SK-N-SH (cell line): ENCODE measurements around the gene REEP1. TPM values are rescaled to one million over a fixed set of nuclear protein-coding genes. Genes with fewer than 3 reads are reported as not detected.

Experiments
- CTCF ChIA-PET: fragments of 300-600, 350-600 bp; formaldehyde crosslinking; extraction: SDS; loops from one replicate; lab custom pipeline; 2021; lab: Yijun Ruan, JAX
- POLR2A ChIA-PET: fragments of 350-600 bp; sonication (Branson Sonifier 250); formaldehyde crosslinking; extraction: SDS; loops from one replicate; lab custom pipeline; 2020; ENCODE audit warnings: antibody characterized with exemption, inconsistent platforms; lab: Yijun Ruan, JAX
- DNase-seq: peaks from one replicate; pipeline ENCODE4 v3.0.0; 2012
- H2AFZ ChIP-seq: fragments of 200-600 bp; sonication (generic); 2 replicates; pipeline ENCODE4 v1.8.1; 2016; ENCODE audit warnings: antibody characterized with exemption, mild to moderate bottlenecking, low read depth
- H3F3A ChIP-seq: fragments of 200-600 bp; sonication (generic); replicated peaks from 2 replicates; pipeline ENCODE3; 2016; ENCODE audit warnings: antibody characterized with exemption, mild to moderate bottlenecking; ENCODE audit not compliant: insufficient read depth
- H3K27ac ChIP-seq, 2 experiments: fragments of 200-500 bp in 1 of 2; fragments of 200-600 bp in 1 of 2; sonication (Bioruptor generic) in 1 of 2; sonication (generic), shearing (Covaris generic) in 1 of 2; 2 replicates each; pipeline versions ENCODE4 v1.5.1 to v1.6.1; 2014 to 2016; ENCODE audit warnings: low read depth in 2 of 2, inconsistent platforms in 1 of 2, low read length in 1 of 2, mild to moderate bottlenecking in 1 of 2, mixed read lengths in 1 of 2
- H3K27me3 ChIP-seq: fragments of 200-600 bp; sonication (generic), shearing (Covaris generic); 2 replicates; pipeline ENCODE4 v1.6.1; 2016; ENCODE audit warnings: mixed run types; ENCODE audit not compliant: insufficient read depth
- H3K36me3 ChIP-seq, 2 experiments: fragments of 200-500 bp in 1 of 2; fragments of 200-600 bp in 1 of 2; sonication (Bioruptor generic) in 1 of 2; sonication (generic) in 1 of 2; replicated peaks in 1 of 2; 2 replicates each; pipeline versions ENCODE3 to v1.5.1; 2014 to 2016; ENCODE audit warnings: low read length in 1 of 2, mild to moderate bottlenecking in 1 of 2; ENCODE audit not compliant: insufficient read depth in 2 of 2, control insufficient read depth in 1 of 2
- H3K4me1 ChIP-seq, 2 experiments: fragments of 200-500 bp in 1 of 2; fragments of 200-600 bp in 1 of 2; sonication (Bioruptor generic) in 1 of 2; sonication (generic), shearing (Covaris generic) in 1 of 2; 2 replicates each; pipeline versions ENCODE4 v1.5.1 to v1.6.1; 2014 to 2016; ENCODE audit warnings: low read depth in 1 of 2, low read length in 1 of 2, mixed run types in 1 of 2; ENCODE audit not compliant: insufficient read depth in 2 of 2, control insufficient read depth in 1 of 2
- H3K4me2 ChIP-seq: fragments of 200-600 bp; sonication (generic), shearing (Covaris generic); 2 replicates; pipeline ENCODE4 v1.6.1; 2017; ENCODE audit warnings: mixed run types
- H3K4me3 ChIP-seq, 2 experiments: fragments of 200-500 bp in 1 of 2; fragments of 200-600 bp in 1 of 2; sonication (Bioruptor generic) in 1 of 2; sonication (generic), shearing (Covaris generic) in 1 of 2; 2 replicates each; pipeline versions ENCODE4 v1.5.1 to v1.8.1; 2014 to 2016; ENCODE audit warnings: low read depth in 2 of 2, inconsistent platforms in 1 of 2, low read length in 1 of 2, mild to moderate bottlenecking in 1 of 2, mixed read lengths in 1 of 2, moderate library complexity in 1 of 2
- H3K79me2 ChIP-seq: fragments of 200-600 bp; sonication (generic); 2 replicates; pipeline ENCODE4 v1.8.1; 2017; ENCODE audit warnings: mild to moderate bottlenecking; ENCODE audit not compliant: insufficient read depth
- H3K9ac ChIP-seq: fragments of 200-600 bp; sonication (generic); 2 replicates; pipeline ENCODE4 v1.6.1; 2017; ENCODE audit warnings: mixed run types
- H3K9me2 ChIP-seq: fragments of 200-600 bp; sonication (generic); 2 replicates; pipeline ENCODE4 v1.6.1; 2017; ENCODE audit warnings: mixed run types
- H3K9me3 ChIP-seq: fragments of 200-600 bp; sonication (generic); 2 replicates; pipeline ENCODE4 v1.6.1; 2017; ENCODE audit warnings: mixed run types, mild to moderate bottlenecking, moderate library complexity
- H4K20me1 ChIP-seq: fragments of 200-600 bp; sonication (generic); 2 replicates; pipeline ENCODE4 v1.6.1; 2017; ENCODE audit warnings: mild to moderate bottlenecking, mixed run types; ENCODE audit not compliant: insufficient read depth
- CHD2 ChIP-seq: fragments of 150-350 bp; IDR thresholded peaks from 2 replicates; pipeline ENCODE4 v1.6.1; 2018; ENCODE audit warnings: low read length; ENCODE audit not compliant: partially characterized antibody
- CTCF ChIP-seq: fragments of 200-600 bp; sonication (generic); IDR thresholded peaks from 2 replicates; pipeline ENCODE4 v1.6.1; 2017; ENCODE audit warnings: antibody characterized with exemption, mild to moderate bottlenecking, moderate library complexity
- FOSL2 ChIP-seq: IDR thresholded peaks from 2 replicates; pipeline ENCODE4 v1.4.0; 2012; ENCODE audit warnings: low read depth, mild to moderate bottlenecking, moderate library complexity, borderline replicate concordance
- FOXJ3 ChIP-seq: sonication (generic); formaldehyde crosslinking; IDR thresholded peaks from 2 replicates; pipeline ENCODE4 v1.5.1; 2020; ENCODE audit warnings: mild to moderate bottlenecking, missing genetic modification reagents
- FOXM1 ChIP-seq: IDR thresholded peaks from 2 replicates; pipeline ENCODE4 v1.4.0; 2012; ENCODE audit warnings: low read depth, mild to moderate bottlenecking
- JUND ChIP-seq: IDR thresholded peaks from 2 replicates; pipeline ENCODE4 v1.4.0; 2012
- MEF2A ChIP-seq: IDR thresholded peaks from 2 replicates; pipeline ENCODE4 v1.4.0; 2012; ENCODE audit warnings: low read depth, borderline replicate concordance
- NFIC ChIP-seq: IDR thresholded peaks from 2 replicates; pipeline ENCODE4 v1.4.0; 2012; ENCODE audit warnings: borderline replicate concordance
- NRF1 ChIP-seq: IDR thresholded peaks from 2 replicates; pipeline ENCODE4 v1.6.1; 2012; ENCODE audit warnings: low read depth, mild to moderate bottlenecking, low read length
- RAD21 ChIP-seq: IDR thresholded peaks from 2 replicates; pipeline ENCODE4 v1.6.1; 2012; ENCODE audit warnings: mild to moderate bottlenecking, low read length
- RFX5 ChIP-seq: IDR thresholded peaks from 2 replicates; pipeline ENCODE4 v1.6.1; 2012; ENCODE audit warnings: mild to moderate bottlenecking, improper control_type of control experiment, low read length
- SMC3 ChIP-seq: IDR thresholded peaks from 2 replicates; pipeline ENCODE4 v1.6.1; 2012; ENCODE audit warnings: low read depth, low read length, improper control_type of control experiment
- TAF1 ChIP-seq: IDR thresholded peaks from 2 replicates; pipeline ENCODE4 v1.6.1; 2012; ENCODE audit warnings: low read depth, mild to moderate bottlenecking, low read length, moderate library complexity, borderline replicate concordance
- TCF12 ChIP-seq: IDR thresholded peaks from 2 replicates; pipeline ENCODE4 v1.4.0; 2012
- USF1 ChIP-seq: IDR thresholded peaks from 2 replicates; pipeline ENCODE4 v1.4.0; 2012; ENCODE audit warnings: low read depth, borderline replicate concordance
- ZBTB33 ChIP-seq: IDR thresholded peaks from 2 replicates; pipeline ENCODE4 v1.4.0; 2012; ENCODE audit warnings: low read depth, borderline replicate concordance
- WGBS: methylation state at CpG from one replicate; pipeline ENCODE4 v1.1.6; 2017; ENCODE audit warnings: low lambda C conversion rate; 5-methylcytosine and 5-hydroxymethylcytosine counted together
- polyA plus RNA-seq, 3 experiments: library from polyadenylated mRNA; depleted of rRNA; stranded (reverse); fragments of >200 nt; gene quantifications; 2 replicates each; pipeline ENCODE4 v1.2.3, GENCODE V29; 2012
- TF ChIP-seq, protein P1 (sequence below): IDR thresholded peaks from 2 replicates; pipeline ENCODE4; 2012
- TF ChIP-seq, protein P2 (sequence below): fragments of 150-350 bp; IDR thresholded peaks from 2 replicates; pipeline ENCODE4 v1.6.1; 2017; ENCODE audit warnings: antibody characterized with exemption, low read length, low read depth, borderline replicate concordance

Gene REEP1, protein sequence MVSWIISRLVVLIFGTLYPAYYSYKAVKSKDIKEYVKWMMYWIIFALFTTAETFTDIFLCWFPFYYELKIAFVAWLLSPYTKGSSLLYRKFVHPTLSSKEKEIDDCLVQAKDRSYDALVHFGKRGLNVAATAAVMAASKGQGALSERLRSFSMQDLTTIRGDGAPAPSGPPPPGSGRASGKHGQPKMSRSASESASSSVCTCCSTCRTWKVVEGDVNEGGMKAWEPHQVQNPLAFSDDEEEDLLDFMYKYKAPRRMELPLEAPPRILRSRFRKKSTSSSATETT
- polyA plus RNA-seq (2012; rRNA removed): 0.13 TPM in 2 replicates
- polyA plus RNA-seq (2012; cell fraction: cytosol; rRNA removed): 0.10 and 0.17 TPM in 2 replicates
- 0.11 TPM in 1 of 2 replicates, not detected in the other for polyA plus RNA-seq (2012; cell fraction: nucleus; rRNA removed)

GRCh38 chr2:86337244-86337835 lies at the start of gene REEP1:
REEP1 (minus strand) TSS chr2:86337626; CDS start chr2:86337510, 116 bp downstream.
- peaks cover 32% of the 10 kb centered on the region for H3K27me3 ChIP-seq
- no peak within 1 kb of the TSS for H3K9ac ChIP-seq
- peak within 1 kb of the TSS; percentile 19 to 46; a peak in 3 of 4 replicates for H3K4me3 ChIP-seq
- H3K4me2 ChIP-seq: peak within 1 kb of the TSS; percentile 37; the same call in 1 of the 2 replicates
- H3K9me3 ChIP-seq: no peaks in the 10 kb centered on the region
- whole genome bisulfite sequencing: 0% methylated on average over 2 of the region's 87 CpGs
- H3K4me1 ChIP-seq: peaks cover 0 to 13% of the 10 kb centered on the region in 2 experiments; a peak in 1 of 4 replicates
- H2AFZ ChIP-seq: no peak within 1 kb of the TSS
- no peaks in the 10 kb centered on the region for H3K79me2 ChIP-seq
- peak; percentile 87 for DNase-seq
- H4K20me1 ChIP-seq: no peaks in the 10 kb centered on the region
- no peaks in the 10 kb centered on the region for H3F3A ChIP-seq
- ChIA-PET POLR2A (interaction anchor here (1.0 kb wide), 1 partner anchor 20 kb away, joined by 3 read pairs; no protein-coding TSS in a partner anchor), CTCF (interaction anchor here (1.0 to 2.7 kb wide), 4 partner anchors 16 to 116 kb away, joined by 3 to 13 read pairs (median 4); no protein-coding TSS in a partner anchor)
- no peaks in the 10 kb centered on the region for H3K9me2 ChIP-seq
- H3K36me3 ChIP-seq: no peaks in the 10 kb centered on the region
- no peak within 1 kb of the TSS for H3K27ac ChIP-seq
- no peak for TF ChIP-seq TCF12
- no peak for TF ChIP-seq FOSL2
- TF ChIP-seq NFIC: no peak
- no peak for TF ChIP-seq SMC3
- no peak for TF ChIP-seq RAD21
- no peak for TF ChIP-seq JUND
- TF ChIP-seq TAF1: no peak
- TF ChIP-seq USF1: no peak
- no peak for TF ChIP-seq MEF2A
- TF ChIP-seq NRF1: no peak
- TF ChIP-seq, protein P1, sequence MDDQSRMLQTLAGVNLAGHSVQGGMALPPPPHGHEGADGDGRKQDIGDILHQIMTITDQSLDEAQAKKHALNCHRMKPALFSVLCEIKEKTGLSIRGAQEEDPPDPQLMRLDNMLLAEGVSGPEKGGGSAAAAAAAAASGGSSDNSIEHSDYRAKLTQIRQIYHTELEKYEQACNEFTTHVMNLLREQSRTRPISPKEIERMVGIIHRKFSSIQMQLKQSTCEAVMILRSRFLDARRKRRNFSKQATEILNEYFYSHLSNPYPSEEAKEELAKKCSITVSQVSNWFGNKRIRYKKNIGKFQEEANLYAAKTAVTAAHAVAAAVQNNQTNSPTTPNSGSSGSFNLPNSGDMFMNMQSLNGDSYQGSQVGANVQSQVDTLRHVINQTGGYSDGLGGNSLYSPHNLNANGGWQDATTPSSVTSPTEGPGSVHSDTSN: no peak
- TF ChIP-seq CTCF: no peak
- no peak for TF ChIP-seq CHD2
- no peak for TF ChIP-seq FOXM1
- TF ChIP-seq RFX5: no peak
- TF ChIP-seq ZBTB33: no peak
- TF ChIP-seq, protein P2, sequence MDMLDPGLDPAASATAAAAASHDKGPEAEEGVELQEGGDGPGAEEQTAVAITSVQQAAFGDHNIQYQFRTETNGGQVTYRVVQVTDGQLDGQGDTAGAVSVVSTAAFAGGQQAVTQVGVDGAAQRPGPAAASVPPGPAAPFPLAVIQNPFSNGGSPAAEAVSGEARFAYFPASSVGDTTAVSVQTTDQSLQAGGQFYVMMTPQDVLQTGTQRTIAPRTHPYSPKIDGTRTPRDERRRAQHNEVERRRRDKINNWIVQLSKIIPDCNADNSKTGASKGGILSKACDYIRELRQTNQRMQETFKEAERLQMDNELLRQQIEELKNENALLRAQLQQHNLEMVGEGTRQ: no peak
- no peak for TF ChIP-seq FOXJ3 (CRISPR knock-in tag)
